Measurements from ENCODE around the gene ASIC1.

The ASIC1 gene

GRCh38 chr12:50103767-50104321 lies 46.4 kb downstream of the ASIC1 start, which contains the start of gene GPD1:
TSS of gene GPD1 (plus strand) at chr12:50104008. CDS start at chr12:50104051, 43 bp downstream.
- Histone ChIP-seq H3K4me3 (ENCODE audit: low read depth, low read length) (peak within 1 kb of the TSS; percentile 30), H3K4me1 (peaks cover 8% of the 10 kb centered on the region), H3K36me3 (peaks cover 16% of the 10 kb centered on the region), H3K27me3 (no peaks in the 10 kb centered on the region), H3K9me3 (no peaks in the 10 kb centered on the region)
- TF ChIP-seq CTCF (IDR thresholded peaks at IDR 0.05; ENCODE audit: low read depth, low read length), result no peak
- DNase-seq, result peak; percentile 85

- H3K36me3 ChIP-seq, result peaks cover 7% of the 10 kb centered on the region
- DNase-seq, result no peak
- TF ChIP-seq CTCF (IDR thresholded peaks at IDR 0.05; ENCODE audit: low read depth, low read length), result no peak
- no peaks in the 10 kb centered on the region for H3K27me3 ChIP-seq
- no peak overlapping the region for H3K4me3 ChIP-seq (ENCODE audit: low read depth, low read length)
- no peaks in the 10 kb centered on the region for H3K9me3 ChIP-seq
- H3K4me1 ChIP-seq, result peaks cover 8% of the 10 kb centered on the region
Observed at GRCh38 chr12:50104417-50105366, 47.3 kb downstream of the ASIC1 start.

- Histone ChIP-seq H3K27me3 (no peaks in the 10 kb centered on the region), H3K4me3 (ENCODE audit: low read depth, low read length) (no peak overlapping the region), H3K9me3 (no peaks in the 10 kb centered on the region), H3K4me1 (peaks cover 18% of the 10 kb centered on the region), H3K36me3 (no peaks in the 10 kb centered on the region)
- DNase-seq, result no peak
- no peak for TF ChIP-seq CTCF (IDR thresholded peaks at IDR 0.05; ENCODE audit: low read depth, low read length)
Observed at GRCh38 chr12:50105913-50106450, 48.6 kb downstream of the ASIC1 start.

GRCh38 chr12:50106907-50107306 lies 49.5 kb downstream of the ASIC1 start:
- Histone ChIP-seq H3K27me3 (no peaks in the 10 kb centered on the region), H3K4me3 (ENCODE audit: low read depth, low read length) (no peak overlapping the region), H3K9me3 (no peaks in the 10 kb centered on the region), H3K36me3 (no peaks in the 10 kb centered on the region), H3K4me1 (peaks cover 20% of the 10 kb centered on the region)
- no peak for DNase-seq
- no peak for TF ChIP-seq CTCF (IDR thresholded peaks at IDR 0.05; ENCODE audit: low read depth, low read length)

GRCh38 chr12:50107416-50108268 lies 50.2 kb downstream of the ASIC1 start:
- H3K4me3 ChIP-seq (ENCODE audit: low read depth, low read length), result no peak overlapping the region
- TF ChIP-seq CTCF (IDR thresholded peaks at IDR 0.05; ENCODE audit: low read depth, low read length), result no peak
- H3K36me3 ChIP-seq, result no peaks in the 10 kb centered on the region
- H3K9me3 ChIP-seq, result no peaks in the 10 kb centered on the region
- H3K4me1 ChIP-seq, result peaks cover 20% of the 10 kb centered on the region
- no peak for DNase-seq
- no peaks in the 10 kb centered on the region for H3K27me3 ChIP-seq
